ENCODE measurements around the gene RIMS4. TPM values are rescaled to one million over a fixed set of nuclear protein-coding genes. Genes with fewer than 3 reads are reported as not detected.

Gene RIMS4
- total RNA-seq, result under 1 TPM in 2 of 3 donors, not detected in 1; 0.03 to 0.15 TPM

- ATAC-seq (peak; percentile 73 to 86), DNase-seq (no peak)
- H3K9me3 Mint-ChIP-seq, result no peaks in the 10 kb centered on the region
- peaks cover 56% of the 10 kb centered on the region for H3K27me3 Mint-ChIP-seq (ENCODE audit: low read depth)
- no peaks in the 10 kb centered on the region for H3K36me3 Mint-ChIP-seq (ENCODE audit: insufficient read depth)
- peaks cover 13% of the 10 kb centered on the region for H3K4me1 Mint-ChIP-seq (ENCODE audit: low read depth)
- peak within 1 kb of the TSS; percentile 55 for H3K4me3 Mint-ChIP-seq
Measured at GRCh38 chr20:44810391-44811149, at the start of gene RIMS4. TSS of gene RIMS4 (minus strand) at chr20:44810546. CDS start at chr20:44810271, 275 bp downstream.

GRCh38 chr20:44858606-44859360, 48.4 kb upstream of the RIMS4 start:
- no peaks in the 10 kb centered on the region for H3K4me1 Mint-ChIP-seq (ENCODE audit: low read depth)
- peak in 1 of 2 donors; percentile 34 for ATAC-seq
- no peak for DNase-seq

GRCh38 chr20:44856856-44857448, 46.6 kb upstream of the RIMS4 start:
- DNase-seq (no peak), ATAC-seq (no peak)

More at GRCh38 chr20:44858606-44859360, 48.4 kb upstream of the RIMS4 start:
- H3K27me3 Mint-ChIP-seq (ENCODE audit: low read depth), result no peaks in the 10 kb centered on the region
- no peak overlapping the region for H3K4me3 Mint-ChIP-seq
- H3K9me3 Mint-ChIP-seq, result no peaks in the 10 kb centered on the region
- no peaks in the 10 kb centered on the region for H3K36me3 Mint-ChIP-seq (ENCODE audit: insufficient read depth)

GRCh38 chr20:44856442-44856841, 46.1 kb upstream of the RIMS4 start:
- Mint-ChIP-seq H3K36me3 (ENCODE audit: insufficient read depth) (no peaks in the 10 kb centered on the region), H3K4me3 (no peak overlapping the region), H3K4me1 (ENCODE audit: low read depth) (no peaks in the 10 kb centered on the region), H3K27me3 (ENCODE audit: low read depth) (no peaks in the 10 kb centered on the region), H3K9me3 (no peaks in the 10 kb centered on the region)
- DNase-seq (no peak), ATAC-seq (no peak)

More at GRCh38 chr20:44856856-44857448, 46.6 kb upstream of the RIMS4 start:
- Mint-ChIP-seq H3K4me3 (no peak overlapping the region), H3K36me3 (ENCODE audit: insufficient read depth) (no peaks in the 10 kb centered on the region), H3K9me3 (no peaks in the 10 kb centered on the region), H3K27me3 (ENCODE audit: low read depth) (no peaks in the 10 kb centered on the region), H3K4me1 (ENCODE audit: low read depth) (no peaks in the 10 kb centered on the region)

- H3K4me3 Mint-ChIP-seq, result no peak overlapping the region
- ATAC-seq (no peak), DNase-seq (no peak)
- H3K27me3 Mint-ChIP-seq (ENCODE audit: low read depth), result peaks cover 7% of the 10 kb centered on the region
- no peaks in the 10 kb centered on the region for H3K4me1 Mint-ChIP-seq (ENCODE audit: low read depth)
- no peaks in the 10 kb centered on the region for H3K9me3 Mint-ChIP-seq
- H3K36me3 Mint-ChIP-seq (ENCODE audit: insufficient read depth), result no peaks in the 10 kb centered on the region
Measured at GRCh38 chr20:44851545-44851944, 41.2 kb upstream of the RIMS4 start.

- ATAC-seq (no peak), DNase-seq (no peak)
- Mint-ChIP-seq H3K4me1 (ENCODE audit: low read depth) (no peaks in the 10 kb centered on the region), H3K9me3 (no peaks in the 10 kb centered on the region), H3K36me3 (ENCODE audit: insufficient read depth) (no peaks in the 10 kb centered on the region), H3K4me3 (no peak overlapping the region), H3K27me3 (ENCODE audit: low read depth) (peaks cover 7% of the 10 kb centered on the region)
Measured at GRCh38 chr20:44850837-44851236, 40.5 kb upstream of the RIMS4 start.

- H3K9me3 Mint-ChIP-seq, result no peaks in the 10 kb centered on the region
- no peak overlapping the region for H3K4me3 Mint-ChIP-seq
- H3K27me3 Mint-ChIP-seq (ENCODE audit: low read depth), result peaks cover 7% of the 10 kb centered on the region
- no peaks in the 10 kb centered on the region for H3K36me3 Mint-ChIP-seq (ENCODE audit: insufficient read depth)
- DNase-seq (no peak), ATAC-seq (no peak)
- no peaks in the 10 kb centered on the region for H3K4me1 Mint-ChIP-seq (ENCODE audit: low read depth)
Measured at GRCh38 chr20:44850272-44850671, 39.9 kb upstream of the RIMS4 start.

GRCh38 chr20:44849703-44850102, 39.4 kb upstream of the RIMS4 start:
- Mint-ChIP-seq H3K36me3 (ENCODE audit: insufficient read depth) (no peaks in the 10 kb centered on the region), H3K27me3 (ENCODE audit: low read depth) (peaks cover 11% of the 10 kb centered on the region), H3K4me3 (no peak overlapping the region), H3K9me3 (no peaks in the 10 kb centered on the region), H3K4me1 (ENCODE audit: low read depth) (no peaks in the 10 kb centered on the region)
- no peak for DNase-seq
- ATAC-seq, result no peak

GRCh38 chr20:44848254-44849015, 38.1 kb upstream of the RIMS4 start:
- no peak overlapping the region for H3K4me3 Mint-ChIP-seq
- H3K36me3 Mint-ChIP-seq (ENCODE audit: insufficient read depth), result no peaks in the 10 kb centered on the region
- no peaks in the 10 kb centered on the region for H3K9me3 Mint-ChIP-seq
- DNase-seq, result no peak
- no peak for ATAC-seq
- no peaks in the 10 kb centered on the region for H3K4me1 Mint-ChIP-seq (ENCODE audit: low read depth)
- H3K27me3 Mint-ChIP-seq (ENCODE audit: low read depth), result peaks cover 17% of the 10 kb centered on the region

- ATAC-seq, result no peak
- DNase-seq, result no peak
- no peak overlapping the region for H3K4me3 Mint-ChIP-seq
- H3K4me1 Mint-ChIP-seq (ENCODE audit: low read depth), result no peaks in the 10 kb centered on the region
- peaks cover 4% of the 10 kb centered on the region for H3K36me3 Mint-ChIP-seq (ENCODE audit: insufficient read depth)
- peaks cover 5% of the 10 kb centered on the region for H3K9me3 Mint-ChIP-seq
- H3K27me3 Mint-ChIP-seq (ENCODE audit: low read depth), result peaks cover 38% of the 10 kb centered on the region
Measured at GRCh38 chr20:44843876-44844275, 33.5 kb upstream of the RIMS4 start.

GRCh38 chr20:44841955-44842354, 31.6 kb upstream of the RIMS4 start:
- Mint-ChIP-seq H3K36me3 (ENCODE audit: insufficient read depth) (peaks cover 4% of the 10 kb centered on the region), H3K4me3 (no peak overlapping the region), H3K4me1 (ENCODE audit: low read depth) (no peaks in the 10 kb centered on the region), H3K9me3 (peaks cover 5% of the 10 kb centered on the region), H3K27me3 (ENCODE audit: low read depth) (peaks cover 38% of the 10 kb centered on the region)
- ATAC-seq (no peak), DNase-seq (no peak)

- H3K9me3 Mint-ChIP-seq, result peaks cover 5% of the 10 kb centered on the region
- H3K4me3 Mint-ChIP-seq, result no peak overlapping the region
- no peaks in the 10 kb centered on the region for H3K4me1 Mint-ChIP-seq (ENCODE audit: low read depth)
- H3K36me3 Mint-ChIP-seq (ENCODE audit: insufficient read depth), result peaks cover 4% of the 10 kb centered on the region
- no peak for DNase-seq
- peaks cover 38% of the 10 kb centered on the region for H3K27me3 Mint-ChIP-seq (ENCODE audit: low read depth)
- no peak for ATAC-seq
Measured at GRCh38 chr20:44840826-44841225, 30.5 kb upstream of the RIMS4 start.

GRCh38 chr20:44839481-44839880, 29.1 kb upstream of the RIMS4 start:
- DNase-seq (no peak), ATAC-seq (no peak)
- peaks cover 5% of the 10 kb centered on the region for H3K9me3 Mint-ChIP-seq
- H3K36me3 Mint-ChIP-seq (ENCODE audit: insufficient read depth), result peaks cover 4% of the 10 kb centered on the region
- H3K27me3 Mint-ChIP-seq (ENCODE audit: low read depth), result peaks cover 33% of the 10 kb centered on the region
- H3K4me3 Mint-ChIP-seq, result no peak overlapping the region
- H3K4me1 Mint-ChIP-seq (ENCODE audit: low read depth), result no peaks in the 10 kb centered on the region

- H3K27me3 Mint-ChIP-seq (ENCODE audit: low read depth), result peaks cover 27% of the 10 kb centered on the region
- H3K9me3 Mint-ChIP-seq, result peaks cover 5% of the 10 kb centered on the region
- ATAC-seq (no peak), DNase-seq (no peak)
- peaks cover 4% of the 10 kb centered on the region for H3K36me3 Mint-ChIP-seq (ENCODE audit: insufficient read depth)
- no peaks in the 10 kb centered on the region for H3K4me1 Mint-ChIP-seq (ENCODE audit: low read depth)
- H3K4me3 Mint-ChIP-seq, result no peak overlapping the region
Measured at GRCh38 chr20:44838521-44838920, 28.2 kb upstream of the RIMS4 start.
